NCI-H1694 (cell line): ENCODE data around the gene HDAC11.

Experiments
- DNase-seq: peaks from one replicate; lab custom pipeline; 2025; lab: John Stamatoyannopoulos, UW

HDAC11 gene

GRCh38 chr3:13525827-13526625 is 45.9 kb downstream of the HDAC11 start:
- no peak for DNase-seq

GRCh38 chr3:13526626-13526949 is 46.5 kb downstream of the HDAC11 start:
- no peak for DNase-seq

DNA sequence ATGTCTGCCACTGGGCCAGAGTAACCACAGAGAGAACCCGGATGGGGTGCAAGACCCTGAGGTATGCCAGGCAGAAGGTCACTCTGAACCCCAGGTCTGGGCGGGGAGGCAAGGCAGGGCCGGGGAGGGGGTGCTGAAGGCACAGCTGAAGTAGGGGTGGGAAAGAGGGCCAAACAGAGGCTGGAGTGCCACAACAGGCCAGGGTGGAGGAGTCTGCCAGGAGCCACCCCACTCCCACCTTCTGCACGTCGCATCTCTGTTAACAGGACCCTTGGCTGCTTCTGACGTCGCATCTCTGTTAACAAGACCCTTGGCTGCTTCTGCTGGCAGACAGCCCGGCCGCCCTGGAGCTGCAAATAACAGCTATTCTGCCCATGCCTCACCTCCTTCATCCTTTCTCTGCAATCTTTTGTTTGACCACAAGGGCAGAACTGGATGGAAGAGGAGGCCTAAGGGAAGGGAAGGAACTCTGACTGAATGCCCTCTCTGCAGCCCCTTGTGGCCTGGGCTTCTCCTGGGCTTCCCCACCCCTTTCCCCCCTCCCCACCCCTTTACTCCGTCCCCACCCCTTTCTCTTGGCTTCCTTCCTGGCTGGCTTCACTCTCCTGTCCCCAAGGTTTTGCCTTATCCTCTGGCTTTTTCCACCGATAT is 48.2 kb downstream of the HDAC11 start:
- no peak for DNase-seq

GRCh38 chr3:13529196-13530112 is 49.3 kb downstream of the HDAC11 start:
- DNase-seq = no peak

GRCh38 chr3:13530241-13531009 is 50.3 kb downstream of the HDAC11 start:
- DNase-seq = no peak

DNA sequence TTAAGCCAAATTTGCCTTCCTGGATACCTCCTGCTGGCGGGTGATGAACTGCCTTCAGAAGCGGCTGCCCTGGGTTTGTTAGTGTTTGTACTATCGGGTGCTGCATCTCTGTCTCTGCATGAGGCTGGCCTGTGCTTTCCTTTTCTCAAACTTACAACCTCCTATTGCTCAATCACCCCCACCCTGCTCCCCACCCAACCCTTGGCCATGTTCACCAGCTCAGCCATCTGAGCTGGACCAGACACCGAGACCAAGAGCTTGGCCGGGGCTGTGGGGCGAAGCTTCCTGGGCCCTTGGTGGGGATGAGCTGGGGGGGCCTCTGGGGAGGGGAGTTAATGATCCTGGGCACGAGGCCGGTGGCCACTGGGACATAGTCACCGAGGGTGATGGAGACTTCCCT is 52.0 kb downstream of the HDAC11 start:
- no peak for DNase-seq

DNA sequence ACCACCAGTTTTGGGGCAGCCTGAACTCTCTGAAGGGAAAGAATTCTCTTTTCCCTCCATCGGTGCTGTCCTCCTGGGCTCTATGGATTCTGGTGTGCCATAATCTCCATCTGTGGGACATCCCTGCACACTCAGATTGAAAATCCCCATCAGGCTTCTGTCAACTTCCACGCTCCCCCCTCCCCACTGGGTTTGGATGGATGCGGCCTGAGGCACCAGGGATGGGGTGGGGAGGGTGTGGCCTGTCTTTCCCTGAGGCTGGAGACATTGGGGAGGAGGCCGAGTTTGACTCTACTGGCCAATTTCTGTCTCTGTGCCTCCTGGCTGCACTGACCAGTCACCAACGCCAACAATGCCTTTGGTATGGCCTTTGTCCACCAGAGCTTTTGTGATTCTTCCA is 52.5 kb downstream of the HDAC11 start:
- DNase-seq = no peak

DNA sequence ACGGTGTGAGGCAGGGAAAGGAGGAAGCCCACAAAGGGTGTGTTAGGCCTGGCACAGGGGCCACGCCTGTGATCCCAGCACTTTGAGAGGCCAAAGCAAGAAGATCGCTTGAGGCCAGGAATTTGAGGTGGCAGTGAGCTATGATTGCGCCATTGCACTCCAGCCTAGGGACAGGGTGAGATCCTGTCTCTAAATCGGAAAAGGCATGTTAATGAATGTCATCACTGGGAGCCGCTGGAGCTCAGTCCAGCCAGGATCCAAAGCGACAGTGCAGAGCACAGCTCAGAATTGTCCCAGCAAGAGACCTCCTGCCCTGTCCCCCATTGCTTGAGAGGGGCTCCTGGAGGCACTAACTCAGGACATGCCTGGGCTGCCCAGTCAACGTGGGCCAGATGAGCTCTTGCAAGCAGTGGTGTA is 53.8 kb downstream of the HDAC11 start:
- no peak for DNase-seq

DNA sequence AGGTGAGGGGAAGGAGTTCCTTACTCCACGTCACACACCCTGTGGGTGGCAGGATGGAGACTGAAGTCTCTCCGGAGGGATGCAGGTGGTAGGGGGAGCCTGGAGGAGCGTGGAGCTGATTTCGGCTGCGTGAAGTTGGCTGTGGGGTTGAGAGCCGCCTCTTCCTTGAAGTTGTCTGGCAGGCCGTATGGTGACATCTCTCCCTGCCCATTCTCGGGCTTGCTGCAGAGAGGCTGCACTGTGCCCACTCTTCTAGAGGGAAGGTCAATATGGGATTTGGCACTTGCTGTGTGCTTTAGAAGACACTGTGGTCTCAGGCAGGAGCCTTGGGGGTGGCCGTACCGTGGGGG is 55.4 kb downstream of the HDAC11 start:
- DNase-seq = no peak

DNA sequence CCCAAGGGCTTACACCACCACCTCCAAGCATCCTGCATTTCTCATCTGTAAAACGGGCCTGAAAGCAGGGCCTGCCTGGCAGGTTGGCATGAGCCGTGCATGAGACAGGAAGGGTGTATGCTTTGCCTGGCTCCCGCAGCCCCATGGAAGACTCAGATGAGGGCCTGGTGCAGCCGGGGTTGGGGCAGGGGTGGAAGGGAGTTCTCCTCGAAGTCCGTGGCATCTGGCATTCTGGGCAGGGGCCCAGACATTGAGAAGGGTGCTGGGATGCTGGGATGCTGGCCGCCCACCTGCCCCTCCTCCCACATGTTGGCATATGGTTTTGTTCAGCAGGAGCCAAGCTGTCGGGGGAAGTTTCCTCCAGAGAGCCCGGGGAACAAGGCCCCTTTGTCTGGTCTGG is 55.8 kb downstream of the HDAC11 start:
- peak; percentile 54 for DNase-seq

DNA sequence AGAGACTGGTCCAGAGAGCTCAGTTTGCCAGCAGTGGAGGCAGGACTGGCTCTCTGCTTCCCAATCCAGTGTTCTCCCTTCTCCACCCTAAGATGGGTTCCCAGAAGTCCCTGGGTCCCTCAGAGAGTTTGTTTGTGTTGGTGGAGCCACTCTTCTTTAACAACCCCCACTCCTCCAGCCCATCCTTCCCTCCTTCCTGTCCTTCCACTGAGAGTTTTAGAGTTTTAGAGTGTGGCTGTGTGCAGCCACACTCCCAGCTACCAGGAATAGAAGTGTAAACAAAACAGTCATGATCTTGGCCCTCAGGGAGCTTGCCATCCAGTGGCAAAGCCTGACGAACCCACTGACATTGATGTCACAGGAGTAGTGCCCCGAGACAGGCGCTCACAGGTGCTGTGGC is 56.3 kb downstream of the HDAC11 start:
- DNase-seq = no peak

DNA sequence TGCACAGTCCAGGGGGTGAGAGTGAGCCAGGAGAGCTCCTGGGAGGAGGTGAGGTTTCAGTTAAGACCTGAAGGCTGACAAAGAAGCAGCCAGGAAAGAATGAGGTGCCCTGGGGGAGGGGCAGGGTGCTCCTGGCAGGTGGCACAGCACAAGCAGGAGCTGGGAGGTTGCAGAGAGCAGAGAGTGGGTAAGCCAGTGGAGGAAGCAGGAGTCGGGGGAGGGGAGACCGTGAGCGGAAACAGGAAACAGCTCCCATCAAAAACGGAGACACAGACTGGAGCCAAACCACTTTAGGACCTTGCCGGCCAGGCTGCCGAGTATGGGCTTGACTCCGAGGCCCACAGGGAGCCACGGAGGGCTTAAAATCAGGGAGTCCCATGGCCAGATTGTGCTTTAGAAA is 56.7 kb downstream of the HDAC11 start:
- DNase-seq = no peak

DNA sequence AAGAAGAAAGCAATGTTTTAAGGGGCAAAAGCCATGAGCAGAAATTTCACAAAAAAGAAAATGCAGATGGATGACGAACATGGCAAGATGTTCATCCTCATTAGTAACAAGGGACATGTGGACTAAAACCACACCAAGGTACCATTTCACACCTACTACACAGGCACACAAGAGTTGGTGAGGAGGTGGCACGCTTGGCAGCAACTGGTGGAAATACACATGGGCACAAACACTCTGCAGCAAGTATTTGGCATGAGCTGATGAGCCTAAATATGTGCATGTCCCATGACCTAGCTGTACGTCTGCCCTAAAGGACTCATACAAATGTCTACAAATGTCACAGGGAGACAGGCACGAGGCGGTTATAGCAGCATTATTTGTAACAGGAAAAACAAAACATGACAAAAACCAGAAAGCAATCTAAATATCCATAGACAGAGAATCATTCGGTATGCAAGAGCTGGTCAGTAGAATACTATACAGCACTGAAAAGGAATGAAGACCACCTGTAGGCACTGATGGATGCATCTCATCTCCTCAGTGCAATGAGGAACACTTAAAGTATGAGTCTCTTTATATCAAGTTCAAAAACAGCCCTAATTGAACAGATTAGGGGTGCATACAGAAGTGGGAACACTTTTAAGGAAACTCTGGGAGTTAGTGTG is 57.3 kb downstream of the HDAC11 start:
- DNase-seq = no peak

- DNase-seq = no peak
Observed at GRCh38 chr3:13537909-13538296, 57.8 kb downstream of the HDAC11 start.

DNA sequence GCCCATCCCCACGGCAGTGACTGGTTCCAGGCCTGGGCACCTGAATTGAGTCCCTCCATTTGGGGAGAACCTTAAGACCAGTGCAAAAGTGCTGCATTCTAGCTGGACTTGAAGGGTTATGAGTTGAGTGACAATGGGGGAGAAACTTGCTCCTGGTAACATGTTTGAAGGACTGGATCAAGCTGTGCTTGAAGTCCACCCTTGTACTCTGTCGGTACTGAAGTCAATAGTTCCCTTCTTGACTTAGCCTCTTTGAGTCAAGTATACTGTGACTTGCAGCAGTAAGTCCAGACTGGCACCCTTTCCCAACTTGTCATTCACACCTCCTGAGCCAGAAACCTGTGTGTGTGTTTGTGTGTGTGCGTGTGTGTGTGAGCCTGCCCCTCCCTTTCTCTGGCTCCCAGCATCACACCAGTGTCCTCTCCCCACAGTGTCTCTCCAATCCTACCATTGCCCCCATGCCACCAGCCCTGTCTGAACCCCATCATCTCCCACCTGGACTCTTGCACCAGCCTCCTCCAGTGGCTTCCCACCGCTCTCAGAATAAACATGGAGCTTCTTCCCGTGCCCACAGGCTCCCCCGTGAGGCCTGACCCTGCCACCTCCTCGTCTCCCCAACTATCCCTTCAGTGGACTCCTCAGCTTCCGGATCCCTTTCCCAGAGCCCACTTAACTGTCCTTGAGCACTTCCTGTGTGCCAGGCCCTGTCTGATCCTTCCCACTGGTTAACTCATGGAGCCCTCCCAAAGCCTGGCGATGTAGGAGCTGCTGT is 58.6 kb downstream of the HDAC11 start:
- DNase-seq = no peak

DNA sequence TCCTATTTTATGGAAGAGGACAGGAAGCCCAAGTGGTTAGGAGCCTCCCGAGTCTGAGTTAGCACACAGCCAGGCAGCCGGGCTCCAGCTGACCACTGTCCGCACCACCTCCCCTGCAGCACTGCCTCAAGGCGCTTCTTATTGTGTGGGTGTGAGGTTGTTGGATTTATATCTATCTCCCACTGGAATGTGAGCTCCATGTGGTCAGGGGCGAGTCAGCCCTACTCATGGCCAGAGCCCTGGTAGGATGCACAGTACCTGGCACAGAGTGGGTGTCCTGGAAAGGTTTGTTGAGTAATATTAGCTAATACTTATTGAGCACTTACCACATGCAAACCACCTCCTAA is 59.2 kb downstream of the HDAC11 start:
- DNase-seq = no peak

DNA sequence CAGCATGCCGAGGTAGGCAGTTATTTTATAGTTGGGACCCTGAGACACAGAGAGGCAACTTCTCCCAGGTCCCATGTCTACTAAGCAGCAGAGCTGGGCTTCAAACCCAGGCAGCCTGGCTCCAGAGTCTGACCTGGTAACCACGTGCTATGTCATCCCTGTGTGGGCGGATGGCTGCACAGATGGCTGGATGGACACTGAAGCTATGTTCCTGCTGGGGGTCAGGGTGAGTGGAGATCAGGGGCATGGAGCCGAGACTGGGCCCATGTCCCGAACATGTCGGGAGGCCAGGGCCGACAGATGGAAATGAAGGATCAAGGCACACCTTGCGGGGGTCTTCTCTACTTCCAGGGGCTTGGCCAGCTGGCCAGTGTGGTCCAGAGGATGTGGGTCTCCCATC is 59.6 kb downstream of the HDAC11 start:
- no peak for DNase-seq

GRCh38 chr3:13540297-13540995 is 60.3 kb downstream of the HDAC11 start:
- no peak for DNase-seq

- DNase-seq = no peak
Observed at GRCh38 chr3:13541691-13542090, 61.6 kb downstream of the HDAC11 start.

- no peak for DNase-seq
Observed at GRCh38 chr3:13542142-13542541, 62.0 kb downstream of the HDAC11 start.
